Measurements from ENCODE around the gene MAP4K3. TPM values are rescaled to one million over a fixed set of nuclear protein-coding genes. Genes with fewer than 3 reads are reported as not detected.

MAP4K3 gene
- total RNA-seq, 3 donors from 2014 or later: 56.2 to 101 (median 69.8) TPM

GRCh38 chr2:39409697-39410389 is 27.2 kb downstream of the MAP4K3 start:
- Histone ChIP-seq H3K36me3 (no peaks in the 10 kb centered on the region), H3K27me3 (no peaks in the 10 kb centered on the region), H3K4me3 (no peak overlapping the region), H3K27ac (no peak overlapping the region), H3K9me3 (no peaks in the 10 kb centered on the region), H3K4me1 (peaks cover 0 to 6% of the 10 kb centered on the region in 2 donors)
- no peak for TF ChIP-seq POLR2AphosphoS5 (IDR thresholded peaks at IDR 0.05)
- DNase-seq (ENCODE audit: low spot score in 2 of 2): no peak
- intact Hi-C loops (cut with DNase I; ENCODE audit: low total_unique reads): no loop called here

GRCh38 chr2:39408351-39409136 is 28.5 kb downstream of the MAP4K3 start:
- Histone ChIP-seq H3K27me3 (no peaks in the 10 kb centered on the region), H3K4me3 (no peak overlapping the region), H3K4me1 (peaks cover 0 to 6% of the 10 kb centered on the region in 2 donors), H3K27ac (no peak overlapping the region), H3K9me3 (no peaks in the 10 kb centered on the region), H3K36me3 (no peaks in the 10 kb centered on the region)
- TF ChIP-seq CTCF (IDR thresholded peaks at IDR 0.05): no peak
- TF ChIP-seq POLR2A (IDR thresholded peaks at IDR 0.05): no peak
- no peak for TF ChIP-seq POLR2AphosphoS5 (IDR thresholded peaks at IDR 0.05)
- intact Hi-C loops (cut with DNase I; ENCODE audit: low total_unique reads): no loop called here
- DNase-seq (ENCODE audit: low spot score in 2 of 2): no peak

- intact Hi-C loops (cut with DNase I; ENCODE audit: low total_unique reads): no loop called here
- H3K9me3 ChIP-seq: no peaks in the 10 kb centered on the region
- peaks cover 0 to 6% of the 10 kb centered on the region in 2 donors for H3K4me1 ChIP-seq
- no peak overlapping the region for H3K27ac ChIP-seq
- no peaks in the 10 kb centered on the region for H3K36me3 ChIP-seq
- H3K27me3 ChIP-seq: no peaks in the 10 kb centered on the region
- DNase-seq (ENCODE audit: low spot score in 2 of 2): no peak
- no peak overlapping the region for H3K4me3 ChIP-seq
- no peak for TF ChIP-seq CTCF (IDR thresholded peaks at IDR 0.05)
- TF ChIP-seq POLR2A (IDR thresholded peaks at IDR 0.05): no peak
- no peak for TF ChIP-seq POLR2AphosphoS5 (IDR thresholded peaks at IDR 0.05)
Measured at GRCh38 chr2:39407516-39408296, 29.4 kb downstream of the MAP4K3 start.

DNA sequence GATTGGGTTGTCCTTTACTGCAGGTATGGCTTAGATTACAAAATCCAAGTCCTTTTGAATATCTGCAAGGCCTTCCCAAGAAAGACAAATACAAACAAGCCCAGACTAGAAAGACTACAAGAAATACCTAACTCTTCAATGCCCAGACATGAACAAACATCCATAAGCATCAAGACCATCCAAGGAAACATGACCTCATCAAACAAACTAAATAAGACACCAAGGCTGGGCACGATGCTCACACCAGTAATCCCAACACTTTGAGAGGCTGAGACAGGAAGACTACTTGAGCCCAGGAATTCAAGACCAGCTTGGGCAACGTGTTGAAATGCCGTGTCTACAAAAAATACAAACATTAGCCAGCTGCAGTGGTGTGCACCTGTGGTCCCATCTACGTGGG is 31.7 kb downstream of the MAP4K3 start:
- Histone ChIP-seq H3K4me3 (no peak overlapping the region), H3K27me3 (no peaks in the 10 kb centered on the region), H3K36me3 (no peaks in the 10 kb centered on the region), H3K9me3 (no peaks in the 10 kb centered on the region), H3K4me1 (peaks cover 0 to 6% of the 10 kb centered on the region in 2 donors), H3K27ac (no peak overlapping the region)
- no peak for DNase-seq (ENCODE audit: low spot score in 2 of 2)
- TF ChIP-seq POLR2AphosphoS5 (IDR thresholded peaks at IDR 0.05) (no peak), CTCF (IDR thresholded peaks at IDR 0.05) (no peak), POLR2A (IDR thresholded peaks at IDR 0.05) (no peak)
- intact Hi-C loops (cut with DNase I; ENCODE audit: low total_unique reads): no loop called here

- intact Hi-C loops (cut with DNase I; ENCODE audit: low total_unique reads): no loop called here
- DNase-seq (ENCODE audit: low spot score in 2 of 2): no peak
- TF ChIP-seq POLR2AphosphoS5 (IDR thresholded peaks at IDR 0.05) (no peak), POLR2A (IDR thresholded peaks at IDR 0.05) (no peak), CTCF (IDR thresholded peaks at IDR 0.05) (no peak)
- Histone ChIP-seq H3K4me3 (no peak overlapping the region), H3K27me3 (no peaks in the 10 kb centered on the region), H3K36me3 (no peaks in the 10 kb centered on the region), H3K9me3 (no peaks in the 10 kb centered on the region), H3K27ac (no peak overlapping the region), H3K4me1 (peaks cover 0 to 14% of the 10 kb centered on the region in 2 donors)
Measured at GRCh38 chr2:39403311-39403710, 33.8 kb downstream of the MAP4K3 start.

Measured in breast epithelium (tissue), 4 donors.